ENCODE measurements around the gene LRCOL1.

DNA sequence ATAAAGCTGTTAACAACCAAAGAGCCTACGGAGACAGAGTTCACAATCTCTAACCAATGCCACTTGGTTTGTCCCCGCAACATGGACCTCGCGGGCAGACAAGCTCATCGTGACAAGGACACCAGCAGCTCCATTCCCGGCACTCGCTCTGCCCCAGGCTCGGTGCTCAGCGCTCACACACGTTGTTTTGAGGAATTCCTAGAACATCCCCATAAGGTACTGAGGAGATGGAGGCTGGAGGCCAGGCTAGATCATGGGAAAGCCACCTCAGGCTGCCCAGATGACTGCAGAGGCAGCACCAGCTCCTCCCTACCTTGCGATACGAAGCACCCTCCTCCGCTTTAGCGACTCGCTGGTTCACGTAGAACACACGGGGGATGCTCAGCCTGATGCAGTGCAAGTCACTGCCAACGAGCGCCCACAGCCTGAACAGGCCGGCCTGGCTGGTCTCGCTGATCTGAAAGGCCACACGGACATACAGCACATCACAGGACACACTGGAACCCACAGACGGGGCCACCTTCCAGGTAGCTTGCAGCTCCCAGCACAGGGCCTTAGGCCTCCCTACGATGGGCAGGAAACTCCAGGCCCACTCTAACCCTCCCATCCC, 38.3 kb upstream of the LRCOL1 start:
- TF ChIP-seq, protein P1, sequence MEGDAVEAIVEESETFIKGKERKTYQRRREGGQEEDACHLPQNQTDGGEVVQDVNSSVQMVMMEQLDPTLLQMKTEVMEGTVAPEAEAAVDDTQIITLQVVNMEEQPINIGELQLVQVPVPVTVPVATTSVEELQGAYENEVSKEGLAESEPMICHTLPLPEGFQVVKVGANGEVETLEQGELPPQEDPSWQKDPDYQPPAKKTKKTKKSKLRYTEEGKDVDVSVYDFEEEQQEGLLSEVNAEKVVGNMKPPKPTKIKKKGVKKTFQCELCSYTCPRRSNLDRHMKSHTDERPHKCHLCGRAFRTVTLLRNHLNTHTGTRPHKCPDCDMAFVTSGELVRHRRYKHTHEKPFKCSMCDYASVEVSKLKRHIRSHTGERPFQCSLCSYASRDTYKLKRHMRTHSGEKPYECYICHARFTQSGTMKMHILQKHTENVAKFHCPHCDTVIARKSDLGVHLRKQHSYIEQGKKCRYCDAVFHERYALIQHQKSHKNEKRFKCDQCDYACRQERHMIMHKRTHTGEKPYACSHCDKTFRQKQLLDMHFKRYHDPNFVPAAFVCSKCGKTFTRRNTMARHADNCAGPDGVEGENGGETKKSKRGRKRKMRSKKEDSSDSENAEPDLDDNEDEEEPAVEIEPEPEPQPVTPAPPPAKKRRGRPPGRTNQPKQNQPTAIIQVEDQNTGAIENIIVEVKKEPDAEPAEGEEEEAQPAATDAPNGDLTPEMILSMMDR (IDR thresholded peaks at IDR 0.05): no peak
- TF ChIP-seq POLR2A (IDR thresholded peaks at IDR 0.05) (no peak), POLR2AphosphoS5 (IDR thresholded peaks at IDR 0.05; ENCODE audit: insufficient read depth in 1 of 2, low read depth in 1 of 2) (no peak)
